Measurements from ENCODE around the gene CCDC148. TPM values are rescaled to one million over a fixed set of nuclear protein-coding genes. Genes with fewer than 3 reads are reported as not detected.

CCDC148 gene
- total and polyA plus RNA-seq, 4 experiments from 2014 or later = not detected

- Mint-ChIP-seq H3K4me1 (peaks cover 11 to 32% (median 16%) of the 10 kb centered on the region in 4 donors), H3K4me3 (peak overlapping the region; percentile 11 to 83 (median 39)), H3K9me3 (no peaks in the 10 kb centered on the region), H3K27ac (peak overlapping the region; percentile 15 to 66 (median 44)), H3K27me3 (peaks cover 0 to 7% of the 10 kb centered on the region in 2 donors), H3K36me3 (no peaks in the 10 kb centered on the region)
- H3K36me3 ChIP-seq (ENCODE audit: insufficient read depth, low read length) = no peaks in the 10 kb centered on the region
- H3K4me1 ChIP-seq (ENCODE audit: insufficient read depth, low read length) = peaks cover 27% of the 10 kb centered on the region
- ChIA-PET POLR2A (ENCODE audit: partially characterized antibody) (no interaction called here), CTCF (ENCODE audit: partially characterized antibody) (no interaction called here)
- no peak overlapping the region for H3K4me3 ChIP-seq (ENCODE audit: low read length in 2 of 2)
- no peaks in the 10 kb centered on the region for H3K27me3 ChIP-seq (ENCODE audit: insufficient read depth, low read length)
- no peaks in the 10 kb centered on the region for H3K9me3 ChIP-seq (ENCODE audit: control insufficient read depth in 1 of 2, low read length in 2 of 2)
- peak; percentile 37 to 61 (median 51) for DNase-seq
- no peak overlapping the region for H3K27ac ChIP-seq (ENCODE audit: low read depth, low read length)
- intact Hi-C loops (cut with micrococcal nuclease) = loop anchor here (5.0 kb wide), 1 partner anchor 266 kb away; the partner anchor contains the start of genes CCDC148 and PKP4
Observed at GRCh38 chr2:158191076-158191895, 265.3 kb downstream of the CCDC148 start.

GRCh38 chr2:158189526-158189925 is 267.0 kb downstream of the CCDC148 start:
- POLR2A ChIA-PET (ENCODE audit: partially characterized antibody) = no interaction called here
- Mint-ChIP-seq H3K4me1 (peaks cover 11 to 32% (median 16%) of the 10 kb centered on the region in 4 donors), H3K27ac (peak overlapping the region in 1 of 7 donors; percentile 28), H3K36me3 (no peaks in the 10 kb centered on the region), H3K27me3 (peaks cover 0 to 6% of the 10 kb centered on the region in 2 donors), H3K9me3 (no peaks in the 10 kb centered on the region), H3K4me3 (peak overlapping the region in 1 of 8 donors; percentile 8)
- Histone ChIP-seq H3K4me3 (ENCODE audit: low read length in 2 of 2) (no peak overlapping the region), H3K27me3 (ENCODE audit: insufficient read depth, low read length) (no peaks in the 10 kb centered on the region), H3K27ac (ENCODE audit: low read depth, low read length) (no peak overlapping the region), H3K36me3 (ENCODE audit: insufficient read depth, low read length) (no peaks in the 10 kb centered on the region), H3K9me3 (ENCODE audit: control insufficient read depth in 1 of 2, low read length in 2 of 2) (no peaks in the 10 kb centered on the region), H3K4me1 (ENCODE audit: insufficient read depth, low read length) (peaks cover 27% of the 10 kb centered on the region)
- CTCF ChIA-PET (ENCODE audit: partially characterized antibody) = no interaction called here
- DNase-seq = no peak
- intact Hi-C loops (cut with micrococcal nuclease) = no loop called here

GRCh38 chr2:158187908-158188307 is 268.6 kb downstream of the CCDC148 start:
- no peaks in the 10 kb centered on the region for H3K9me3 ChIP-seq (ENCODE audit: control insufficient read depth in 1 of 2, low read length in 2 of 2)
- H3K4me1 Mint-ChIP-seq = peaks cover 11 to 28% (median 16%) of the 10 kb centered on the region in 4 donors
- intact Hi-C loops (cut with micrococcal nuclease) = no loop called here
- ChIA-PET CTCF (ENCODE audit: partially characterized antibody) (interaction anchor here (1.6 kb wide), 1 partner anchor 565 kb away, joined by 3 read pairs; no protein-coding TSS in a partner anchor), POLR2A (ENCODE audit: partially characterized antibody) (no interaction called here)
- H3K27me3 ChIP-seq (ENCODE audit: insufficient read depth, low read length) = no peaks in the 10 kb centered on the region
- no peak for DNase-seq
- H3K9me3 Mint-ChIP-seq = no peaks in the 10 kb centered on the region
- H3K4me3 ChIP-seq (ENCODE audit: low read length in 2 of 2) = no peak overlapping the region
- no peaks in the 10 kb centered on the region for H3K36me3 Mint-ChIP-seq
- peaks cover 27% of the 10 kb centered on the region for H3K4me1 ChIP-seq (ENCODE audit: insufficient read depth, low read length)
- H3K4me3 Mint-ChIP-seq = no peak overlapping the region
- H3K27ac Mint-ChIP-seq = no peak overlapping the region
- no peaks in the 10 kb centered on the region for H3K36me3 ChIP-seq (ENCODE audit: insufficient read depth, low read length)
- no peak overlapping the region for H3K27ac ChIP-seq (ENCODE audit: low read depth, low read length)
- peaks cover 0 to 3% of the 10 kb centered on the region in 2 donors for H3K27me3 Mint-ChIP-seq

GRCh38 chr2:158184556-158185343 is 271.8 kb downstream of the CCDC148 start:
- no peaks in the 10 kb centered on the region for H3K36me3 Mint-ChIP-seq
- Histone ChIP-seq H3K9me3 (ENCODE audit: control insufficient read depth in 1 of 2, low read length in 2 of 2) (no peaks in the 10 kb centered on the region), H3K27ac (ENCODE audit: low read depth, low read length) (no peak overlapping the region), H3K36me3 (ENCODE audit: insufficient read depth, low read length) (no peaks in the 10 kb centered on the region), H3K27me3 (ENCODE audit: insufficient read depth, low read length) (no peaks in the 10 kb centered on the region), H3K4me1 (ENCODE audit: insufficient read depth, low read length) (peaks cover 5% of the 10 kb centered on the region), H3K4me3 (ENCODE audit: low read length in 2 of 2) (no peak overlapping the region)
- peaks cover 2 to 5% (median 4%) of the 10 kb centered on the region in 4 donors for H3K4me1 Mint-ChIP-seq
- H3K4me3 Mint-ChIP-seq = no peak overlapping the region
- CTCF ChIA-PET (ENCODE audit: partially characterized antibody) = no interaction called here
- peaks cover 0 to 2% (median 0%) of the 10 kb centered on the region in 8 donors for H3K9me3 Mint-ChIP-seq
- POLR2A ChIA-PET (ENCODE audit: partially characterized antibody) = no interaction called here
- no peak overlapping the region for H3K27ac Mint-ChIP-seq
- H3K27me3 Mint-ChIP-seq = peaks cover 5 to 7% of the 10 kb centered on the region in 2 donors
- intact Hi-C loops (cut with micrococcal nuclease) = no loop called here
- no peak for DNase-seq

- no peaks in the 10 kb centered on the region for H3K27me3 ChIP-seq (ENCODE audit: insufficient read depth, low read length)
Observed at GRCh38 chr2:158184001-158184400, 272.6 kb downstream of the CCDC148 start.

GRCh38 chr2:158182676-158183295 is 273.8 kb downstream of the CCDC148 start:
- Histone ChIP-seq H3K27me3 (ENCODE audit: insufficient read depth, low read length) (no peaks in the 10 kb centered on the region), H3K4me3 (ENCODE audit: low read length in 2 of 2) (no peak overlapping the region), H3K4me1 (ENCODE audit: insufficient read depth, low read length) (no peaks in the 10 kb centered on the region), H3K9me3 (ENCODE audit: control insufficient read depth in 1 of 2, low read length in 2 of 2) (no peaks in the 10 kb centered on the region), H3K36me3 (ENCODE audit: insufficient read depth, low read length) (no peaks in the 10 kb centered on the region), H3K27ac (ENCODE audit: low read depth, low read length) (no peak overlapping the region)
- Mint-ChIP-seq H3K27me3 (peaks cover 5 to 7% of the 10 kb centered on the region in 2 donors), H3K9me3 (peaks cover 0 to 3% (median 0%) of the 10 kb centered on the region in 8 donors), H3K4me3 (no peak overlapping the region), H3K27ac (no peak overlapping the region), H3K36me3 (no peaks in the 10 kb centered on the region), H3K4me1 (no peaks in the 10 kb centered on the region)
- no peak for DNase-seq
- intact Hi-C loops (cut with micrococcal nuclease) = no loop called here
- ChIA-PET CTCF (ENCODE audit: partially characterized antibody) (no interaction called here), POLR2A (ENCODE audit: partially characterized antibody) (no interaction called here)

More at GRCh38 chr2:158184001-158184400, 272.6 kb downstream of the CCDC148 start:
- Mint-ChIP-seq H3K36me3 (no peaks in the 10 kb centered on the region), H3K4me1 (no peaks in the 10 kb centered on the region), H3K27me3 (peaks cover 5 to 7% of the 10 kb centered on the region in 2 donors), H3K27ac (no peak overlapping the region), H3K9me3 (peaks cover 0 to 3% (median 0%) of the 10 kb centered on the region in 8 donors), H3K4me3 (no peak overlapping the region)
- DNase-seq = no peak
- no peaks in the 10 kb centered on the region for H3K9me3 ChIP-seq (ENCODE audit: control insufficient read depth in 1 of 2, low read length in 2 of 2)
- intact Hi-C loops (cut with micrococcal nuclease) = no loop called here
- H3K4me1 ChIP-seq (ENCODE audit: insufficient read depth, low read length) = no peaks in the 10 kb centered on the region
- no peak overlapping the region for H3K27ac ChIP-seq (ENCODE audit: low read depth, low read length)
- no peak overlapping the region for H3K4me3 ChIP-seq (ENCODE audit: low read length in 2 of 2)
- ChIA-PET CTCF (ENCODE audit: partially characterized antibody) (no interaction called here), POLR2A (ENCODE audit: partially characterized antibody) (no interaction called here)
- H3K36me3 ChIP-seq (ENCODE audit: insufficient read depth, low read length) = no peaks in the 10 kb centered on the region

- Mint-ChIP-seq H3K4me3 (no peak overlapping the region), H3K27me3 (peaks cover 5 to 7% of the 10 kb centered on the region in 2 donors), H3K9me3 (peaks cover 0 to 3% (median 0%) of the 10 kb centered on the region in 8 donors), H3K36me3 (no peaks in the 10 kb centered on the region), H3K4me1 (no peaks in the 10 kb centered on the region), H3K27ac (no peak overlapping the region)
- POLR2A ChIA-PET (ENCODE audit: partially characterized antibody) = no interaction called here
- H3K36me3 ChIP-seq (ENCODE audit: insufficient read depth, low read length) = no peaks in the 10 kb centered on the region
- CTCF ChIA-PET (ENCODE audit: partially characterized antibody) = interaction anchor here (3.9 kb wide), 1 partner anchor 565 kb away, joined by 18 read pairs; no protein-coding TSS in a partner anchor
- H3K27ac ChIP-seq (ENCODE audit: low read depth, low read length) = no peak overlapping the region
- no peaks in the 10 kb centered on the region for H3K4me1 ChIP-seq (ENCODE audit: insufficient read depth, low read length)
- no peak for DNase-seq
- no peaks in the 10 kb centered on the region for H3K27me3 ChIP-seq (ENCODE audit: insufficient read depth, low read length)
- no peak overlapping the region for H3K4me3 ChIP-seq (ENCODE audit: low read length in 2 of 2)
- intact Hi-C loops (cut with micrococcal nuclease) = no loop called here
- no peaks in the 10 kb centered on the region for H3K9me3 ChIP-seq (ENCODE audit: control insufficient read depth in 1 of 2, low read length in 2 of 2)
Observed at GRCh38 chr2:158181171-158181570, 275.4 kb downstream of the CCDC148 start.

Measured in CD4-positive, alpha-beta memory T cell (primary cell).